NCI-H2081 (cell line): ENCODE results near the gene R3HDM4.
A peak's percentile ranks its signal among the peaks of the same experiment; 100 is the strongest.

Source experiments
- DNase-seq, 2 experiments: peaks; one replicate each; lab custom pipeline; 2025; lab: John Stamatoyannopoulos, UW

Gene R3HDM4

GRCh38 chr19:912181-913079 is 589 bp downstream of the R3HDM4 start:
- no peak for DNase-seq

GRCh38 chr19:911197-912033 is 1.6 kb downstream of the R3HDM4 start:
- DNase-seq, result no peak

- DNase-seq, result no peak
Measured at GRCh38 chr19:907183-907853, 5.7 kb downstream of the R3HDM4 start.

GRCh38 chr19:906480-906879 is 6.5 kb downstream of the R3HDM4 start:
- DNase-seq, result no peak

- no peak for DNase-seq
Measured at GRCh38 chr19:904545-904944, 8.5 kb downstream of the R3HDM4 start.

- DNase-seq, result peak in 1 of 2 experiments; percentile 55
Measured at GRCh38 chr19:903266-903797, 9.7 kb downstream of the R3HDM4 start.

- DNase-seq, result no peak
Measured at GRCh38 chr19:902446-903226, 10.4 kb downstream of the R3HDM4 start.

GRCh38 chr19:902093-902370 is 11.0 kb downstream of the R3HDM4 start:
- DNase-seq, result no peak

GRCh38 chr19:901216-902092 is 11.6 kb downstream of the R3HDM4 start:
- DNase-seq, result no peak

- no peak for DNase-seq
Measured at GRCh38 chr19:900302-901111, 12.5 kb downstream of the R3HDM4 start.

- DNase-seq, result no peak
Measured at GRCh38 chr19:900043-900301, 13.0 kb downstream of the R3HDM4 start.

GRCh38 chr19:899336-900042 is 13.5 kb downstream of the R3HDM4 start:
- DNase-seq, result no peak

GRCh38 chr19:898663-899062 is 14.4 kb downstream of the R3HDM4 start:
- peak; percentile 48 to 61 for DNase-seq

- no peak for DNase-seq
Measured at GRCh38 chr19:897442-898039, 15.5 kb downstream of the R3HDM4 start.

GRCh38 chr19:896999-897398 is 16.0 kb downstream of the R3HDM4 start:
- no peak for DNase-seq

GRCh38 chr19:896434-896833 is 16.6 kb downstream of the R3HDM4 start:
- DNase-seq, result no peak

- DNase-seq, result peak; percentile 91 to 92
Measured at GRCh38 chr19:892894-893689, 19.9 kb downstream of the R3HDM4 start, which contains the start of the genes MED16 and RNU6-9. TSS of gene MED16 (minus strand) at chr19:893187. CDS start at chr19:891131, 2,056 bp downstream. TSS of gene RNU6-9 (plus strand) at chr19:893484.
